HFF-Myc (cell line): Measurements from ENCODE around the gene RSPO3.

Experiments used
- DNase-seq: peaks from one replicate; pipeline ENCODE4 v3.0.0-alpha.2; 2011; ENCODE audit warnings: low read depth; ENCODE audit errors: extremely low read depth
- H3K4me3 ChIP-seq: replicated peaks from 2 replicates; pipeline ENCODE4 v1.5.1; 2011; ENCODE audit warnings: low read depth, mild to moderate bottlenecking, control low read depth, low read length
- TF ChIP-seq, protein P1 (sequence below): IDR thresholded peaks from 2 replicates; pipeline ENCODE4 v1.5.1; 2012; ENCODE audit warnings: mild to moderate bottlenecking, low read depth, low read length, control low read depth; ENCODE audit errors: missing control alignments

Gene RSPO3

DNA sequence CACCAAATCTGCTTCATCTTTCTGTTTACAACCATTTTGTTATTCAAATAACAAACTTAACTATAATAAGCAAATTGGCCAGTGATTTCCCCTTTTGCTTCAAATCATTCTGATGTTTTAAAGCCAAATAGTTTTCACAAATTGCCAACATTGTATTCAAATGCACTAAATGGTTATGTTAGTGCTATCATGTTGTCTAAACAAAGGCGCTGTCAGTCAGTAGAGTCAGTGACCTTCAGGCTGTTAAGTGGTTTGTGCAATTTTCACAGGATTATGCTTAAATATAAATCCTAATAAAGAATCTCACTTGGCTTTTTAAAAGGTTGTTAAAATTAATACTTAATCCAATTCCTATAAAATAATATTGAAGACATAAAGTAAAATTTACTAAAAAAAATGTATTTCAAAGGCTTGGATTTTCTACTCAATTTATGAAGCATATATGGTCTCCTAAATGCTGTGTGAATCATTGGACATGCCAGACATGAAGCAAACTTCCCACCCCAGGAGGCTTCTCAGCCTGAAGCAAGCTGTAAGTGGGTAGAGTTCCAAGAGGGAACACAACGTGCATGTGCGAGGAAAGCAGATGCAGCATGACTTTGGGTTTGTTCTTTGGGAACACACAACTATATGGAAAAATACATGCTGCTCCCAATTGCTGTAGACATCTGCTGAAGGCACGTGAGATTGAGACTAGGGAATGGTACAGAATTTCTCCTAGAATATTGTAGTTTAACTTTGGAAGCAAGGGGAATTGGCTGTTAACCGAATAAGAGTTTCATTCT is 54.9 kb downstream of the RSPO3 start:
- no peak for DNase-seq
- TF ChIP-seq, protein P1, sequence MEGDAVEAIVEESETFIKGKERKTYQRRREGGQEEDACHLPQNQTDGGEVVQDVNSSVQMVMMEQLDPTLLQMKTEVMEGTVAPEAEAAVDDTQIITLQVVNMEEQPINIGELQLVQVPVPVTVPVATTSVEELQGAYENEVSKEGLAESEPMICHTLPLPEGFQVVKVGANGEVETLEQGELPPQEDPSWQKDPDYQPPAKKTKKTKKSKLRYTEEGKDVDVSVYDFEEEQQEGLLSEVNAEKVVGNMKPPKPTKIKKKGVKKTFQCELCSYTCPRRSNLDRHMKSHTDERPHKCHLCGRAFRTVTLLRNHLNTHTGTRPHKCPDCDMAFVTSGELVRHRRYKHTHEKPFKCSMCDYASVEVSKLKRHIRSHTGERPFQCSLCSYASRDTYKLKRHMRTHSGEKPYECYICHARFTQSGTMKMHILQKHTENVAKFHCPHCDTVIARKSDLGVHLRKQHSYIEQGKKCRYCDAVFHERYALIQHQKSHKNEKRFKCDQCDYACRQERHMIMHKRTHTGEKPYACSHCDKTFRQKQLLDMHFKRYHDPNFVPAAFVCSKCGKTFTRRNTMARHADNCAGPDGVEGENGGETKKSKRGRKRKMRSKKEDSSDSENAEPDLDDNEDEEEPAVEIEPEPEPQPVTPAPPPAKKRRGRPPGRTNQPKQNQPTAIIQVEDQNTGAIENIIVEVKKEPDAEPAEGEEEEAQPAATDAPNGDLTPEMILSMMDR, result no peak
- no peak overlapping the region for H3K4me3 ChIP-seq

DNA sequence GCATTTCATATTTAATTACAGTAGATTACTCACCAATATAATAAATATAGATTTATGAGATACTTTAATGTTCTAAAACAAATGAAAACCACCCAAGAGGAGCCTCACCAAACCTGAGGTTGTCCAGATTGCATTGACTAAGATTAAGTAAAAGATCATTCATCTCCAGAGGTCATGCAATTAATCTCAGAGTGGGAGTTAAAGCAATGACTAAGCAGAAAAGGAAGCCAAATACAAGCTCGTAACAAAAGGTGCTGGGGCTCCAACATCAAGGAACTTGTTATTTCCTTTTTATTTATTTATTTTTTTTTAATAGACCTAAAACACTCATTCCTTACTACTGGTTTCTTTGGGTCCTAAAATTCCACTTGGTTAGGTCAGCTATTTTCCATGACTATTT is 57.7 kb downstream of the RSPO3 start:
- DNase-seq, result no peak
- TF ChIP-seq, protein P1, result no peak
- H3K4me3 ChIP-seq, result no peak overlapping the region

DNA sequence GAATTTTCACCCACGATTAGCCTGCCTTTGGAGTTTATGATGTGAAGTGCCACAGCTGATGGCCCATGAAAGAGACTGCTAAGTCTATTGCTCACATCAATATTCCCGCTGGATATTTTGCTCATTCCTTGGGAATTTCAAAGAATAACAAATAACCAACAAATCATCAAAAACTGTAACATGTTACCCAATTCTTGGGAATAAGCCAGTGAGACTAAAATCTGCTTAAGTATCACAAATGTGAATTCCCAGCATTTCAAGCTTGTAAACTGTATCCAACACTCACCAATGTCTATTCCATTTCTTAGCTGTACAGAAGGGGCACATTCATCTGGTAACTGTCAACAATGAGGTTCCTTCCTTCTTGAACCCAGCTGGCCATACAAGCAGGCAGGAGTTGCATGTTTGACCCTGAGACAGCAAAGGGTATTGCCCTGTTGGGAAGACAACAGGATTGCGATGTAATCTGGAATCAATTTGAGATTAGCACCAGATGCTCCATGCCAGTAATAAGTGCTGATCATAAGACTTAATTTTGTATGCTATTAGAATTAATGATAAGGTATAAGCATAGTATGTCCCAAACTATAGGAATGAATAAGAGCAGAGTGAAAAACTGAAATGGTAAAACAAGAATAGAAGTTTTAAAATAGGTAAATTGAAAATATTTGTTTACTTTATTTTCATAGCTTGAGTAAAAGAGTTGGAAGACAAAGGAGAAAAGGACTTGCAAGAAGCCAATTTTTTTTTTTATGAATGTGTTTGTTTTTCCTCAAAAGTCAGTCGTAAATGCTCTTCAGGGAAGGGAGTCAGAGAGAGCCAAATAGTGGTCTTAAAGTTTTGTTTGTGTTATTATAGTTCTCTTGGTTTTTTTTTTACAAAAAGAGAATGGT is 58.8 kb downstream of the RSPO3 start:
- no peak overlapping the region for H3K4me3 ChIP-seq
- TF ChIP-seq, protein P1, result no peak
- DNase-seq, result no peak

DNA sequence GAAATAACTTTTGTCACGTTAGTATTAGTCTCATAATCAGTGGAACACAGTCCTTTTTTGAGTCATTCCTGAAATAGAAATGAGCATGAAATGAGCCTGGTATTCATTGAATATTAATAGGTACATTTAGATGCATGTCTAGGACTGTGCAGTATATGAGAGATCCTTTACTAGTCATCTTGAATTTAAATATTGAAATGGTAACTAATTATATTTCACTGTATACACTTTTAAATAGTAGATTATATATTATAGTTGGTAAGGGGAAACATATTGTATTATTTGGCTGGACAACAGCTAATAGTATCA is 59.4 kb downstream of the RSPO3 start:
- DNase-seq, result no peak

DNA sequence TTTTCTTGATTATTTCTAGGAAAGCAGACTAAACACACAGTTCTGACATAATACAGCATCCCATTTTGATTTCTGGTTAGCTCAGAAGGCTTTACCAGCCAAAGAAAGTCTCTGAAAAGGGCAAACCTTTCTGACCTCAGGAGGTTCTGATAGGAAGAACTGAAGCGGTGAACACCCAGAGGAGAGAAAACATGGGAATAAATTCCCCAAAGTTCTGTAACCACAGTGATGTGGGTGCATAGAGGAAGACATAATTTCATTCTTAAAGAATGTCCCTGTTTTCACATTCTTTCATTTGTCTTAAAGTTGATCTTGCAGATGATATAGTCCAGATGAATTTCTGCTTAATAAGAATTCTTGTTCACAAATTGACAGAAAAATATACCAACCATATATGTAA is 60.3 kb downstream of the RSPO3 start:
- H3K4me3 ChIP-seq, result no peak overlapping the region
- DNase-seq, result no peak
- TF ChIP-seq, protein P1, result no peak

More for the DNA sequence above, 59.4 kb downstream of the RSPO3 start:
- H3K4me3 ChIP-seq, result no peak overlapping the region
- TF ChIP-seq, protein P1, result no peak

DNA sequence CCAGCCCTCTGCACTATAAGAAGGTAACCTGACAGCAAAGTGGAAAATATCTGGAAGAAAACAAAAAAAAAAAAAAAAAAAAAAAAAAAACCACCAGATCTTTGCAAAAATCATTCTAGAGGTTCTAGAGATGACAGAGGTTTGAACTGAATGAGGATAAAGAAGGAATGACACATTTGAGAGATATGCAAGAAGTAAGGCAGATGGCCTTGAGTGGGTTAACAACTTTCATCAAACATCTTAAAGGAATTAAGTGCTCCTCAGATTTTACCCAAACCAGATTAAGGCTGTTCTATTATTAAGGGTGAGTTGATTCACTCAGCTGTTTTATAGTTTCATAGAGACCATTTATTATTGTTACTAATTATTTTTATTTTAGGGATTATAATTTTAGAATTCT is 62.0 kb downstream of the RSPO3 start:
- TF ChIP-seq, protein P1, result no peak
- no peak overlapping the region for H3K4me3 ChIP-seq
- DNase-seq, result no peak
